Kidney (tissue), 22 donors: ENCODE data around the gene RASGRF2. TPM values are rescaled to one million over a fixed set of nuclear protein-coding genes. Genes with fewer than 3 reads are reported as not detected.

Source experiments
- DNase-seq, 5 donors: peaks; one replicate each; pipeline ENCODE4 v3.0.0-alpha.2; 2013 to 2020
- FAIRE-seq: peaks from 2 replicates; lab custom pipeline; 2012; peaks lifted over from hg19 to GRCh38; lab: Jason Lieb, UNC
- H3K27ac ChIP-seq, 2 donors: one replicate each; pipeline ENCODE4 v1.7.0; 2013; ENCODE audit warnings: low read depth in 2 of 2, low read length in 2 of 2, inconsistent platforms in 1 of 2
- H3K27me3 ChIP-seq: one replicate; pipeline ENCODE4 v1.7.1; 2013; ENCODE audit warnings: low read length, inconsistent platforms; ENCODE audit not compliant: control insufficient read depth, insufficient read depth
- H3K36me3 ChIP-seq, 3 donors: one replicate each; pipeline versions ENCODE4 v1.7.0 to v1.7.1; 2013; ENCODE audit warnings: low read length in 3 of 3, control low read depth in 1 of 3, inconsistent platforms in 1 of 3; ENCODE audit not compliant: insufficient read depth in 3 of 3, control insufficient read depth in 2 of 3
- H3K4me1 ChIP-seq, 3 donors: one replicate each; pipeline versions ENCODE4 v1.7.0 to v1.7.1; 2013; ENCODE audit warnings: low read length in 3 of 3, inconsistent platforms in 1 of 3, low read depth in 1 of 3; ENCODE audit not compliant: control insufficient read depth in 2 of 3, insufficient read depth in 2 of 3
- H3K4me3 ChIP-seq, 3 donors: one replicate each; pipeline versions ENCODE4 v1.7.0 to v1.8.1; 2013; ENCODE audit warnings: low read length in 3 of 3, control low read depth in 1 of 3, inconsistent platforms in 1 of 3
- H3K9ac ChIP-seq, 3 donors: one replicate each; pipeline versions ENCODE4 v1.7.0 to v1.7.1; 2013; ENCODE audit warnings: low read length in 3 of 3, control low read depth in 1 of 3, inconsistent platforms in 1 of 3
- H3K9me3 ChIP-seq, 3 donors: one replicate each; pipeline versions ENCODE4 v1.7.0 to v1.7.1; 2013; ENCODE audit warnings: low read length in 3 of 3, control low read depth in 1 of 3, inconsistent platforms in 1 of 3; ENCODE audit not compliant: control insufficient read depth in 2 of 3, insufficient read depth in 1 of 3
- intact Hi-C: fragments of 100-400 bp; cut with DNase I; formaldehyde crosslinking; loops from one replicate; pipeline ENCODE4 v1.11.1; 2022
- long read RNA-seq, 10 donors: library from polyadenylated mRNA in 1 of 10; unstranded in 1 of 10; transcript quantifications; one replicate each; pipeline ENCODE4 v2.0.0 and lab custom pipeline, GENCODE V29; 2021 to 2026
- polyA plus RNA-seq: library from polyadenylated mRNA; stranded (reverse); fragments of 350-450 nt; fragmentation: Illumina TruSeq; extraction: RNeasy Lipid Tissue Mini Kit (QIAGEN cat#74804); gene quantifications from one replicate; pipeline ENCODE4 v1.2.3, GENCODE V29; 2014; ENCODE audit warnings: low read depth, low replicate concordance; ENCODE audit not compliant: insufficient read depth
- total RNA-seq: library from RNA; stranded (reverse); fragmentation: NEBNext Ultra II Directional; extraction: Animal tissue kit (Norgen Biotek cat#: 25700); gene quantifications from one replicate; pipeline ENCODE4 v1.2.1, GENCODE V29; 2021
- TF ChIP-seq, protein P1 (sequence below): IDR thresholded peaks from 3 replicates; pipeline ENCODE4 v1.5.1; 2012; ENCODE audit warnings: mild to moderate bottlenecking, moderate library complexity, borderline replicate concordance; ENCODE audit not compliant: insufficient read depth; ENCODE audit errors: extremely low read depth
- donor health status: control.
- donor health status: control.
- donor health status: control.
- donor health status: control.
- donor health status: control.
- donor health status: DM: yes; HTN: yes; CAD: no.
- donor health status: Normal renal cell carcinoma (clear cell type).

RASGRF2 gene, protein sequence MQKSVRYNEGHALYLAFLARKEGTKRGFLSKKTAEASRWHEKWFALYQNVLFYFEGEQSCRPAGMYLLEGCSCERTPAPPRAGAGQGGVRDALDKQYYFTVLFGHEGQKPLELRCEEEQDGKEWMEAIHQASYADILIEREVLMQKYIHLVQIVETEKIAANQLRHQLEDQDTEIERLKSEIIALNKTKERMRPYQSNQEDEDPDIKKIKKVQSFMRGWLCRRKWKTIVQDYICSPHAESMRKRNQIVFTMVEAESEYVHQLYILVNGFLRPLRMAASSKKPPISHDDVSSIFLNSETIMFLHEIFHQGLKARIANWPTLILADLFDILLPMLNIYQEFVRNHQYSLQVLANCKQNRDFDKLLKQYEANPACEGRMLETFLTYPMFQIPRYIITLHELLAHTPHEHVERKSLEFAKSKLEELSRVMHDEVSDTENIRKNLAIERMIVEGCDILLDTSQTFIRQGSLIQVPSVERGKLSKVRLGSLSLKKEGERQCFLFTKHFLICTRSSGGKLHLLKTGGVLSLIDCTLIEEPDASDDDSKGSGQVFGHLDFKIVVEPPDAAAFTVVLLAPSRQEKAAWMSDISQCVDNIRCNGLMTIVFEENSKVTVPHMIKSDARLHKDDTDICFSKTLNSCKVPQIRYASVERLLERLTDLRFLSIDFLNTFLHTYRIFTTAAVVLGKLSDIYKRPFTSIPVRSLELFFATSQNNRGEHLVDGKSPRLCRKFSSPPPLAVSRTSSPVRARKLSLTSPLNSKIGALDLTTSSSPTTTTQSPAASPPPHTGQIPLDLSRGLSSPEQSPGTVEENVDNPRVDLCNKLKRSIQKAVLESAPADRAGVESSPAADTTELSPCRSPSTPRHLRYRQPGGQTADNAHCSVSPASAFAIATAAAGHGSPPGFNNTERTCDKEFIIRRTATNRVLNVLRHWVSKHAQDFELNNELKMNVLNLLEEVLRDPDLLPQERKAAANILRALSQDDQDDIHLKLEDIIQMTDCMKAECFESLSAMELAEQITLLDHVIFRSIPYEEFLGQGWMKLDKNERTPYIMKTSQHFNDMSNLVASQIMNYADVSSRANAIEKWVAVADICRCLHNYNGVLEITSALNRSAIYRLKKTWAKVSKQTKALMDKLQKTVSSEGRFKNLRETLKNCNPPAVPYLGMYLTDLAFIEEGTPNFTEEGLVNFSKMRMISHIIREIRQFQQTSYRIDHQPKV (N-terminal part only)
- total RNA-seq, result 14.7 TPM
- polyA plus RNA-seq, result 4.9 TPM
- long read RNA-seq, donor 1, result 0 reads
- long read RNA-seq, donor 2, result 0 reads
- long read RNA-seq, donor 3, result 0 reads
- long read RNA-seq, donor 4, result 0 reads
- long read RNA-seq, donor 5, result 0 reads
- long read RNA-seq, donor 6, result 0 reads
- long read RNA-seq, donor 7, partial matches to known transcripts, result 1 of 3 reads
- long read RNA-seq, donor 7, other reads (novel, unspliced or antisense), result 0 of 3 reads
- long read RNA-seq, donor 8, result 0 reads
- long read RNA-seq, donor 9, result 0 reads
- long read RNA-seq, donor 10, result 0 reads

DNA sequence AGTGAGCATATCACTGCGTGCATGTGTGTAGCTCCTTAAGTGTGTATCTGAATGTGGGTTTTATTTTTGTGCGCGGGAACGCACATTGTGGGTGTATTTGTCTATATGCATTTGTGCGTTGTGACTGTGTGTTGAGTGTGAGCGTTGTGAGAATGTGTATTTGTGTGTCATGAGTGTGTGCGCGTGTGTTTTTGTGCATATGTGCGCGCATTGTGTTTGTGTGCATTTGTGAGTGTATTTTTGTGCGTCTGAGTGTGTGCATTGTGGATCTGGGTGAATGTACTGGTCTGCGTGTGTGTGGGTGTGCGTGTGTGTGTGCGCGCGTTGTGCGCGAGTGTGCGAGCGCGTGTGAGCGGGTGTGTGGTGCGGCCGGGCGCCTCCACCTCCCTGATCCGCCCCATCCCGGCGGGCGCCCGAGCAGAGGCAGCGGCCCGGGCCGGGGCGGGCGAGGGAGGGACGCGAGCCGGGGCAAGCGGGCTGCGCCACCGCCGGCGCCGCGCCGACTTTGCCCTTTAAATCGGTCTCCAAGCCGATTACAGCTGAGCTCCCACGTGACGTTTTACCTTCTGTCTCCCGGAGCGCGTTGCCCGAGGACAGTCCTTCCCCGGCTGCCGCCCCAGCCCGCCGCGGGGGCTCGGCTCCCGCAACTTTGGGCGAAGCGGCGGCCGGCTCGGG is at the start of gene RASGRF2:
TSS of gene RASGRF2 (plus strand) at position 596 of the 675 bp plus-strand sequence. CDS start 376 bp downstream, outside the sequence.
- FAIRE-seq, result no peak
- intact Hi-C loops, result no loop called here
- peak within 1 kb of the TSS; percentile 30 to 55 for H3K27ac ChIP-seq
- H3K27me3 ChIP-seq, result peaks cover 22% of the 10 kb centered on the region
- peaks cover 0 to 3% (median 2%) of the 10 kb centered on the region in 3 donors for H3K4me1 ChIP-seq
- TF ChIP-seq, protein P1, sequence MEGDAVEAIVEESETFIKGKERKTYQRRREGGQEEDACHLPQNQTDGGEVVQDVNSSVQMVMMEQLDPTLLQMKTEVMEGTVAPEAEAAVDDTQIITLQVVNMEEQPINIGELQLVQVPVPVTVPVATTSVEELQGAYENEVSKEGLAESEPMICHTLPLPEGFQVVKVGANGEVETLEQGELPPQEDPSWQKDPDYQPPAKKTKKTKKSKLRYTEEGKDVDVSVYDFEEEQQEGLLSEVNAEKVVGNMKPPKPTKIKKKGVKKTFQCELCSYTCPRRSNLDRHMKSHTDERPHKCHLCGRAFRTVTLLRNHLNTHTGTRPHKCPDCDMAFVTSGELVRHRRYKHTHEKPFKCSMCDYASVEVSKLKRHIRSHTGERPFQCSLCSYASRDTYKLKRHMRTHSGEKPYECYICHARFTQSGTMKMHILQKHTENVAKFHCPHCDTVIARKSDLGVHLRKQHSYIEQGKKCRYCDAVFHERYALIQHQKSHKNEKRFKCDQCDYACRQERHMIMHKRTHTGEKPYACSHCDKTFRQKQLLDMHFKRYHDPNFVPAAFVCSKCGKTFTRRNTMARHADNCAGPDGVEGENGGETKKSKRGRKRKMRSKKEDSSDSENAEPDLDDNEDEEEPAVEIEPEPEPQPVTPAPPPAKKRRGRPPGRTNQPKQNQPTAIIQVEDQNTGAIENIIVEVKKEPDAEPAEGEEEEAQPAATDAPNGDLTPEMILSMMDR, result no peak
- peak within 1 kb of the TSS in 2 of 3 donors; percentile 18 to 65 for H3K9ac ChIP-seq
- peak within 1 kb of the TSS; percentile 49 to 83 (median 76) for H3K4me3 ChIP-seq
- H3K36me3 ChIP-seq, result no peaks in the 10 kb centered on the region
- DNase-seq, result peak; percentile 39 to 75 (median 56)
- H3K9me3 ChIP-seq, result peaks cover 0 to 1% (median 0%) of the 10 kb centered on the region in 3 donors

DNA sequence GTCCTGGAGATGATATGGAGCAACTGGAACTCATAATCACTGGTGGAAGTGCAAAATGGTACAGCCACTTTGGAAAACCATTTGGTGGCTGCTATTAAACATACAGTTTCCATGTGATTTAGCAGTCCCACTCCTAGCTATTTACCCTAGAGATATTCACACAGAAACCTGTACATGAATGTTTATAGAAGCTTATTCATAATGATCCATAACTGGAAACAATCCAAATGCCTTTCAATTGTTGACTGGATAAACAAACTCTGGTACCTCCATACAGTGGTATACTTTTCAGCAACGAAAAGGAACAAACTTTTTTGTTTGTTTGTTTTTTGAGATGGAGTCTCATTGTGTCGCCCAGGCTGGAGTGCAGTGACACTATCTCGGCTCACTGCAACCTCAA is 47.7 kb upstream of the RASGRF2 start:
- Histone ChIP-seq H3K9ac (no peak overlapping the region), H3K27ac (no peak overlapping the region), H3K4me3 (no peak overlapping the region), H3K27me3 (no peaks in the 10 kb centered on the region), H3K36me3 (no peaks in the 10 kb centered on the region), H3K9me3 (peaks cover 0 to 7% (median 0%) of the 10 kb centered on the region in 3 donors), H3K4me1 (no peaks in the 10 kb centered on the region)
- DNase-seq (no peak), FAIRE-seq (no peak)
- intact Hi-C loops, result no loop called here
- TF ChIP-seq, protein P1, result no peak

DNA sequence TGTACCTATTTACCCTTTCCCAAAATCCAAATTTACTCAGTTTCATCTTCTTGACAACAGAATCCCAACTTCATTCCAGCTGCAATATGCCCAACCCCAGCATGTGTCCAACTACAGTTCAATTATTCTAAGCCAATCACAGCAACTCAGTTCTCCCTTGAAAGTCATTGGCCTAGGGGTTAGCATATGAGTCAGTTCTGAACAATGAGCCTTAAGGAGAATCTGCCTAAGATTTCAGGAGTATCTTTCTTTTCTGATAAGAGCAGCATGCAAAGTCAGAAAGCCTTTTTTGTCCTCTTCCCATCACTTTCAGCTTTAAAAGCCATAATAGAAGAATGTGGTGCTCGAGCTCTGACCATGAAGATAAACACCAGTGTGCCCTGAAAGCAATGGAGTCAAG is 44.4 kb upstream of the RASGRF2 start:
- DNase-seq (no peak), FAIRE-seq (no peak)
- Histone ChIP-seq H3K27me3 (no peaks in the 10 kb centered on the region), H3K4me3 (no peak overlapping the region), H3K9me3 (peaks cover 0 to 7% (median 0%) of the 10 kb centered on the region in 3 donors), H3K27ac (no peak overlapping the region), H3K9ac (no peak overlapping the region), H3K4me1 (no peaks in the 10 kb centered on the region), H3K36me3 (no peaks in the 10 kb centered on the region)
- intact Hi-C loops, result no loop called here
- TF ChIP-seq, protein P1, result no peak
